ENCODE results near the gene C9orf78. TPM values are rescaled to one million over a fixed set of nuclear protein-coding genes. Genes with fewer than 3 reads are reported as not detected.

The C9orf78 gene
- total and polyA plus RNA-seq, 2 of the 8 experiments (the other 6 are each of a cell fraction or from before 2014, with no cell fraction given), result 17.4 to 40.6 TPM

DNA sequence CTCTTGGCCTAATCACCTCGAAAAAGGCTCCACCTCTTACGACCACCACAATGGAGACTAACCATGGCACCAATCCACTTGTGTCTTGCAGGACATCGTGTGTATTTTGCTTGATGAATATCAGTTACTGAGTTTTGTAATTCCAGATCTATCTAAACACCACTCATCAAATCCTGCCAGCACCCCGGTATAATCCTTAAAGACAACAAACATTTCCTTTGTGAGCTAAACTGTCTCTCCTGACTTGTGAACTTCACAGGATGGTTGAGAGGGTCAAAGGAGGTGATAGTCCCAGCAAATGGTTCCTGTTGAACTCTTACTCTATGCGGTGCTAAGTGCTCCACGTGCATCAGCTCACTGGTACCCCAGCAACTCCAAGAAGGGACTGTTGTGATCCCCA, 36.1 kb downstream of the C9orf78 start:
- Histone ChIP-seq H3K4me3 (ENCODE audit: extremely low read depth in 1 of 4, insufficient read depth in 2 of 4, low read depth in 3 of 4, low read length in 4 of 4) (no peak overlapping the region), H2BK12ac (ENCODE audit: low read depth, low read length) (no peak overlapping the region), H3K18ac (ENCODE audit: extremely low read depth, low read length) (no peak overlapping the region), H2BK5ac (ENCODE audit: low read depth, low read length) (no peak overlapping the region), H3K23ac (ENCODE audit: insufficient read length) (no peak overlapping the region), H4K5ac (ENCODE audit: insufficient read length, low read depth, low read length) (no peak overlapping the region), H2AK5ac (ENCODE audit: low read depth, low read length) (no peak overlapping the region), H3K9ac (replicated peaks in 1 of 4; ENCODE audit: extremely low read depth in 1 of 4, low read depth in 3 of 4, low read length in 3 of 4) (no peak overlapping the region), H2BK120ac (replicated peaks; ENCODE audit: low read depth, low read length) (no peak overlapping the region), H3K4me1 (replicated peaks in 1 of 4; ENCODE audit: control insufficient read depth in 3 of 4, insufficient read depth in 4 of 4, low read length in 3 of 4) (peaks cover 0 to 4% (median 2%) of the 10 kb centered on the region in 4 experiments; a peak in 5 of 7 replicates), H3K36me3 (ENCODE audit: control insufficient read depth in 2 of 4, insufficient read depth in 4 of 4, low read length in 3 of 4) (no peaks in the 10 kb centered on the region), H4K20me1 (replicated peaks in 1 of 2; ENCODE audit: control insufficient read depth in 1 of 2, insufficient read depth in 2 of 2, low read length in 2 of 2) (peaks cover 0 to 4% of the 10 kb centered on the region in 2 experiments), H3K14ac (ENCODE audit: insufficient read length) (no peak overlapping the region), H3K27ac (ENCODE audit: low read depth, low read length) (no peak overlapping the region), H3K4ac (replicated peaks; ENCODE audit: insufficient read length, low read depth, low read length) (no peak overlapping the region), H3K23me2 (ENCODE audit: low read depth, low read length) (peaks cover 5% of the 10 kb centered on the region; the same call in 1 of the 2 replicates), H2BK15ac (ENCODE audit: low read length) (no peak overlapping the region), H4K91ac (replicated peaks; ENCODE audit: insufficient read length, low read length) (no peak overlapping the region), H4K8ac (ENCODE audit: extremely low read depth, insufficient read depth, low read length) (no peak overlapping the region), H2BK20ac (ENCODE audit: low read length) (no peak overlapping the region), H3K27me3 (replicated peaks in 1 of 4; ENCODE audit: control insufficient read depth in 3 of 4, extremely low read depth in 1 of 4, insufficient read depth in 3 of 4, low read length in 3 of 4) (peaks cover 0 to 4% (median 0%) of the 10 kb centered on the region in 4 experiments; a peak in 1 of 7 replicates), H3K79me2 (ENCODE audit: control insufficient read depth in 1 of 2, insufficient read depth in 2 of 2, low read length in 2 of 2) (peaks cover 0 to 1% of the 10 kb centered on the region in 2 experiments; a peak in 2 of 4 replicates), H3K9me3 (ENCODE audit: insufficient read depth in 2 of 2, low read depth in 1 of 2, low read length in 1 of 2) (no peaks in the 10 kb centered on the region), H3K4me2 (ENCODE audit: insufficient read depth in 1 of 2, low read depth in 2 of 2, low read length in 2 of 2) (no peak overlapping the region), H2AFZ (ENCODE audit: low read length) (no peak overlapping the region), H3K56ac (replicated peaks; ENCODE audit: insufficient read length, low read depth, low read length) (no peak overlapping the region), H3K79me1 (ENCODE audit: low read depth, low read length) (peaks cover 2% of the 10 kb centered on the region; the same call in 1 of the 2 replicates)
- DNase-seq (ENCODE audit: low read depth in 1 of 2, low spot score in 2 of 2) (no peak), FAIRE-seq (no peak)
- ChIA-PET POLR2A (ENCODE audit: partially characterized antibody) (interaction anchor here (0.7 kb wide), 1 partner anchor 70 kb away, joined by 3 read pairs; no protein-coding TSS in a partner anchor), CTCF (ENCODE audit: partially characterized antibody) (interaction anchor here (0.7 to 1.6 kb wide), 2 partner anchors 8 to 15 kb away, joined by 3 to 5 read pairs; no protein-coding TSS in a partner anchor)
- 94% methylated on average over 6 of the region's 6 CpGs; no CpG with 5 or more reads in 1 of the 2 experiments for WGBS, 2 experiments (ENCODE audit: extremely low coverage in 1 of 2, insufficient coverage in 1 of 2, insufficient read length in 1 of 2, insufficient replicate concordance in 2 of 2, low coverage in 1 of 2, low lambda C conversion rate in 2 of 2, missing lambda C conversion rate in 1 of 2)
- no peak for TF ChIP-seq RBBP5 (IDR thresholded peaks at IDR 0.05; ENCODE audit: borderline replicate concordance, low read depth, low read length)
